ENCODE results near the gene ZNF597.
A peak's percentile ranks its signal among the peaks of the same experiment; 100 is the strongest.
"Not testable (repeated sequence)": the region's sequence is repeated elsewhere in the genome, so short reads cannot be mapped to it uniquely, and the experiment has no call there.

ZNF597 gene

DNA sequence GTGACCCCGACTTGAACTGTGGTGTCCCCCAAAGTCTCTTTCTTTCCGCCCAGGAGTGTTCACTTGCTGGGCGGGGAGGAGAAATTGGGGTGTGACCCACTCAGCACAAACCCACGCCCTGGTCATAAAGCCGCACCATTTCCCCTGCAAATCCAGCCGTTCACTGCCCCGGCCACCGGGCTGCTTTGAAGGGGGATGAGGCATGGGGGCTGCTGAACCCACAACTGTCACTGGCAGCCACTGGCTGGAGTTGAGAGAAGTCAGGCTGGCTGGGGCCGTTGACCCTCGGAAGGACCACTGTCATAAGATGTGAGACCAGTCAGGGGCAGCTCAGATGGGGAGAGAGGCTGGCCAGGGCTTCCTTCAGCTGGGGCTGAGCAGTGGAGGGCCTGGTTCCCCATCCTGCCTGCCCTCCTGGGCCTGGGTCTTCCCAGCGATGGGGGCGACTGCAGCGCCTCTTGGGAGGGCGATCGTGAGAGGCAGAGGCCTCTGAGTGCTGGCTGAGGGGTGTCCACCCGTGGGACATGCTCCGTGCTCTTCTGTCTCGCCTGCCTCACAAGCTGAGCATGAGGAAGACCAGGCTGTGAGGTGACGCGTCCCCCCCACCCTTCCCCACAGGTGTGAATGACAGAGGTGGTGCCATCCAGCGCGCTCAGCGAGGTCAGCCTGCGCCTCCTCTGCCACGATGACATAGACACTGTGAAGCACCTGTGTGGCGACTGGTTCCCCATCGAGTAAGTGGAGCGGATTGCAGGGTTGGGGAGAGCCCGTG is 32.5 kb upstream of the ZNF597 start:
- no peak for DNase-seq (ENCODE audit: low read depth in 2 of 2)

DNA sequence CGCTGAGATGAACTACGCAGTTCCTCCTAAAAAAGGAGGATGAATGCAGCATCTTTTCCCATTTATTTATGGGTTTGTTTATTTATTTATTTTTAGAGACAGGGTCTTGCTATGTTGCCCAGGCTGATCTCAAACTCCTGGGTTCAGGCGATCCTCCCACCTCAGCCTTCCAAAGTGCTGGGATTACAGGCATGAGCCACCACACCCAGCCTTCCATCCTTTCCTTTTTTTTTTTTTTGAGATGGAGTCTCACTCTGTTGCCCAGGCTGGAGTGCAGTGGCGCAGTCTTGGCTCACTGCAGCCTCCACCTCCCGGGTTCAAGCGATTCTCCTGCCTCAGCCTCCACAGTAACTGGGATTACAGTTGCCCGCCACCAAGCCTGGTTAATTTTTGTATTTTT is 31.6 kb upstream of the ZNF597 start:
- not testable (repeated sequence) for DNase-seq (ENCODE audit: low read depth in 2 of 2)

DNA sequence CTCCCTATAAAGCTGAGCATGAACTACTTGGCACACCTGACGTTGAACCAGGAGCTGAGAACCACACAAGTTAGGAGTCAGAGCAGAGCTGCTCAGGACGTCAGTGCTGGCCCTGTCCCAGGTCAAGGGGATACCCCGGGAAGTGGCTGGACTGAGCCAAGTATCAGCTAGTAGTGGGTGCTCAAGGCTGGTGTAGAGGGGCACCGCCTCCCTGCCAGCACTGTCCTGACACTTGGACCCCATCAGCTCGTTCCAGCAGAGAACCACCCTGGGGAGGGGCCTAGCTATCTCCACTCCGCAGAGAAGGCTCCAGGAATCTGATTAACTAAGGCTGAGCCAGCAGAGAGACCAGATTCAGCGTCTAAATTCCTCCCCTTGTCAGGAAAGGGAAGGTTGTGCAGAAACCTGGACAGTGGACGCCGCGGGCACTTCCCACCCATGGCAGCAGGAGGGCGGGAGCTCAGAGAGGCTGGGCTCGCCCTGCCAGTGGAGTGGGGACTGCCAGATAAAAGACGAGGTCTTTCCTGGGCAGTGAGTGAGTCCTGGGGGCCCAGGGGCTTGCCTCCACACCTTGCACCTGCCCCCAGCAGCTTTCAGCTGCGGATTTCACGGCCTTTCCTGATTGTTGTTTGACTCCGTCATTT is 31.0 kb upstream of the ZNF597 start:
- DNase-seq (ENCODE audit: low read depth in 2 of 2), result no peak

DNA sequence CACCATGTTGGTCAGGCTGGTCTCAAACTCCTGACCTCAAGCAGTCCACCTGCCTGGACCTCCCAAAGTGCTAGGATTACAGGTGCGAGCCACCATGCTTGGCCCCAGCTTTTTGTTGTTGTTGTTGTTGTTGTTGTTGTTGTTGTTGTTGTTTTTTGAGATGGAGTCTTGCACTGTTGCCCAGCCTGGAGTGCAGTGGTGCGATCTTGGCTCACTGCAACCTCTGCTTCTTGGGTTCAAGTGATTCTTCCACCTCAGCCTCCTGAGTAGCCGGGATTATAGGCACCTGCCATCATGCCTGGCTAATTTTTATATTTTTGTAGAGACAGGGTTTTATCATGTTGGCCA is 30.3 kb upstream of the ZNF597 start:
- not testable (repeated sequence) for DNase-seq (ENCODE audit: low read depth in 2 of 2)

DNA sequence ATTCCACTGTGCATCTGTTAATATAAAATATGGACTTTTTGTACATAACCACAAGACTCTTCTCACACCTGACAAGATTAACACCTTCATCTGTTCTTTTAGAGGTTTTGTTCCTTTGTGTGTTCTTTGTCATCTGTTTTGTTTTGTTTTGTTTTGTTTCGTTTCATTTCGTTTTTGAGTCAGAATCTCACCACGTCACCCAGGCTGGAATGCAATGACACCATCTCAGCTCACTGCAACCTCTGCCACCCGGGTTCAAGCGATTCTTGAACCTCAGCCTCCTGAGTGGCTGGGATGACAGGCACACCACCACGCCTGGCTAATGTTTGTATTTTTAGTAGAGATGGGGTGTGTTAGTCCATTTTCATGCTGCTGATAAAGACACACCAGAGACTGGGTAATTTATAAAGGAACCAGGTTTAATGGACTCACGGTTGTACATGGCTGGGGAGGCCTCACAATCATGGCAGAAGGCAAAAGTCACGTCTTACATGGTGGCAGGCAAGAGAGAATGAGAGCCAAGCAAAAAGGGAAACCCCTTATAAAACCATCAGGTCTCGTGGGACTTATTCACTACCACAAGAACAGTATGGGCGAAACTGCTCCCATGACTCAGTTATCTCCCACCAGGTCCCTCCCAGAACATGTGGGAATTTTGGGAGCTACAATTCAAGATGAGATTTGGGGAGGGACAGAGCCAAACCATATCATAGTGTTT is 29.7 kb upstream of the ZNF597 start:
- no peak for DNase-seq (ENCODE audit: low read depth in 2 of 2)

DNA sequence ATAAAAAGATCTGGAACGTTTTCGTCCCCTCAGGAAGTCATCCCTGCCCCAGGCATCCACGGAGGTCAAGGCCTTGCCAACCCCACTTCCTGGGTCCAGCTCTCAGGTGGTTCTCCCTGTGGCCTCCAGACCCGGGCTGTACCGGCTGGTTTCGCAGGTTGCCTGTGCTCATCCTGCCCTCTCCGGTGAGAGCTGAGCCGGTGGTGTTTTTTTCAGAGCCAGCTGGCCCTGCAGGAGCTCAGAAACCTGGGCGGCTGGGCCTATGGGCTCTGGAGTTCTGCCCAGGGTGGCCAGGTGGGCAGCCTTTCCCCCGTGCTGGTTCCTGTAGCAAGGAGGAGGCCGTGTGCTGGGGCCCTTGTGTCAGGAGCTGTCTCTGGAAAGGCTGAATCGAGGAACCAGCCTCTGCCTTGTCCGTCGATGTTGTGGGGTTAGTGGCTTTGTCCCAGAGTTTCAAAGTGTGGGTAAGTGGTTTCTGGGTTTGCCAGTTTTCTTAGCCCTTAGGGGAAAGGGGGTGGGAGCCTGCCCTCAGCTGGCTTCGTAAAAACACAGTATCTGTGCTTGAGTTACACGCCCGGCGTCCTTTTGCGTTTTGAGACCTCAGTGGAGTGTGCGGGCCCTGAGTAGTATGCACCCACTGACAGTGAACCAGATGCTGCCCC is 28.3 kb upstream of the ZNF597 start:
- DNase-seq (ENCODE audit: low read depth in 2 of 2), result no peak

DNA sequence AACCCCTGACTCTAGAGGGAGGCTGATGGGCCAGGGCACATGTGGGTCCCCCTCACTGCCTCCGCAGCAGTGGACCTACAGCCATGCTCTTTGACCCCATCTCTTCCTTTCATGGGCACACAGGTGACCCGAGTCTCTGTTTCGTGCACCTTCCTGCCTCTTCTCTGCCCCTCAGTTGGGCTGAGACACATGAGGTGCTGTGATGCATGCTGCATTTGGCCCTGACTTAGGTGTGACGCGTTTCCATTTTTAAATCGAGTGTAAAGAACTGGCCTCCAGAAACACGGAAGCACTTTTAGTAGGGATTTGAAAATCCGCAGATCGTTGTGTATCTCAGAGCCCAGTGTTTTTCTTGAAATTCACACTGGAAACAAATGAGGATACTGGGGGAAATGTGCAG is 27.4 kb upstream of the ZNF597 start:
- DNase-seq (ENCODE audit: low read depth in 2 of 2), result no peak

DNA sequence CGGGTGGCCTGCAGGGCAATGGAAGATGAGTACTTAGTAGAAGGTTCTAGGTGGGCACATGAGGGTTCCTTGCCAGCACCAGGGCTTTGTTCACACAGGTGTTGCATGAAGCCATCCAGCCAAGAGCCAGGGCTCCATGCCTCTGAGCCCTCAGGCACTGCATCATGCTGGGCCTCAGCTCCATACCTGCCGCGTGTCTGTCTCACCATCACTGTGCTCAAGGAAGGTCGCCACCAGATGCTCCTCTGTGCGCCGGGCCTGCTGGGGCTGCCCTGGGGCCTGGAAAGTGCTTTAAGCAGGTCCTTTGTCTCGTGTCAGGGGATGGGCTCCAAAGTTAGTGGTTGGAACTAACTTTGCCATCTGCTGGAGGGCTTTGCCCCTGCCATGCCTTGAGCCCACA is 26.4 kb upstream of the ZNF597 start:
- DNase-seq (ENCODE audit: low read depth in 2 of 2), result no peak

DNA sequence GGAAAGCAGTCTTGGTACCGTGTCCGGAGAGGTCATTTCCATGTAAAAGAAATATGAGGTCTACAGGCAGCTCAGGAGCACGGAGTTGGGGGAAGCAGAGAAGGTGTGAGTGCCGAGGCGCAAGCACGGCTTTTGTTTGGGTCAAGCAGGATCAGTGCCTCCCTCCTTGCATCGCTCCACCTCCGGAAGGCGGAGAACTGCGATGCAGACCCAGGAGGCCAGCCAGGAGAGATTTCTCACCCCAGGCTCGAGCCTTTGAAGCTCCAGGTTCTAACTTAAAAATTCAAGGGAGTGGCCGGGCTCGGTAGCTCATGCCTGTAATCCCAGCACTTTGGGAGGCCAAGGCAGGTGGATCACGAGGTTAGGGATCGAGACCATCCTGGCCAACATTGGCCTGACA is 25.2 kb upstream of the ZNF597 start:
- no peak for DNase-seq (ENCODE audit: low read depth in 2 of 2)

DNA sequence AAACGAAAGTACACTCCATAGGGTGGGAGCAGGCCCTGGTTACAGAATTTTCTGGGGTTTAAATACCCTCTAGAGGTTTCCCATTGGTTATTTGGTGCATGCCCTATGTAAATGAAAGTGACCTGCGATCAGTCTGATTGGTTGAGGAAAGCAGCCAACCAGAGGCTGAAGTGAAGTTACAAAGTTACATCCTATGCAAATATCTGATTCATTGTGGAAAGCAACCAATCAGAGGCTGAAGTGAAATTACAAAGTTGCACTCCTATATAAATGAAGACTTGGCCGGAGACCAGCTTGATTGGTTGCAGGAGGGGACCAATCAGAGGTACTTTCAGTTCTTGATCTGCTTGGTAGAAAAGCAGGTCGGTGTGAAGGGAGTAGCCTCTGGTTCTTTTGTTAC is 24.6 kb upstream of the ZNF597 start:
- no peak for DNase-seq (ENCODE audit: low read depth in 2 of 2)

DNA sequence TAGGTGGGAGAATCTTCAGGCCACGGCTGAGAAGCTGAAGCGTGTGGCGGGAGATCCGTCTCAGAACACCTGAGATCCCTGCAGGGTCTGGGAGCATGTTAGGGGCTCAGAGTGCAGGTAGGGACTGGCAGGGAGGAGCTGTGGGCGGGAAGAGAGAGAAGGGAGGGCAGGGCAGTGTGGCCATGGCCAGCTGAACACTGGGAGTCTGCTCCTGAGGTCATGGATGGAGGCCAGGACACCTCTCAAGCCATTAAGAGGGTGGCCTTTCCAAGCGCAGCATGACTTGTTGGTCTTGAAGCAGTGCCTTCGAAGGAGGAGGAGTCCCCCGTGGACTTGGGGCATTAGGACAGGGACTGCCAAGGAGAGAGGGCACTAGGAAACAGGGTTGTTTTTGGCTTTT is 23.9 kb upstream of the ZNF597 start:
- no peak for DNase-seq (ENCODE audit: low read depth in 2 of 2)

DNA sequence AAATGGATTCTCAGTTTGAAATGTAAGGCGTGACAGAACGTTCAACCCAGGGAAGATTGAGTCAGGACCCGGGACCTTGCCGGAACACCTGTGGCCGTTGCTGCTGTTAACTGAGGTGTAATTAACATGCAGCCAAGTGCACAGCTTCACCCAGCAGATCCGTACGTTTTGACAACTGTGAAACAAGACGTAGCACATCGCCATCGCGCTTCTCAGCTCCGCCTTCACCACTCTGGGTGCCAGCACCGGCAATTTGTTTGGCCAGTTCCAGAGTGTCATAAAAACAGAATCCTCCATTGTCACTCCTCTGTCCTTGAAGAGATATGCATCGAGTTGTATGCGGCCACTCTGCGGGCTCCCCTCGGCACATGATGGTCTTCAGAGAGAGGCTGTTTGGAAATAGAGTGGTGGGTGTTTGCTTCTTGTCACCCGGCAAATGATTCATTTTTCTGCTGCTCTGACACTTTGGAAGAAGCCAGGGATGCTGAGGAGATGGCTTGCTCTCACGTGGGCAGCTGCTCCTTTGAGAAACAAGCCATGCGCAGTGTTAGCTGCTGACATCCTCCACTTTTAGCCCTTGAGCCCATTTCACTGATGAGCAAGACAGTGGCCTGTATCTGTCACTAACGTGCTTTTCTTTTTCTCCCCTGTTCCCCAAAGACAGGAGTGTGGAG is 22.7 kb upstream of the ZNF597 start:
- DNase-seq (ENCODE audit: low read depth in 2 of 2), result no peak

DNA sequence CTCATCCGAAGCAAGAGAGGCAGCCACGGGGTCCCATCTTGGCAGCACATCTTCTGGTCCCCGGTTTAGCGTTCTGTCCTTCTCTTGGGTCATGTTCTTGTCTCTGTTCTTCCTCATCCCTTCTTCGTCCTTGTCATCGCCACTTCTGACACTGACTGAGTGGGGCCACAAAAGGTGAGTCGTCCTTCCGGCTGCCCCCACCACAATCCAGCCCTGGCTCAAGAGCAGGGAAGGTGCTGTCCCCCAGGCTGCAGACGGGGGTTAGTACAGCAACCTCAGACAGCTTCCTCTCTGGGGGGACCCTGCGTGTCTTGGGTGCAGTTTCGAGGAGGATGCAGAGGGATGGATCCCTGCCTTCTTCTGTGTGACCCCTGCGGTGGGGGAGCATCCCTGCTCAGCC is 22.0 kb upstream of the ZNF597 start:
- no peak for DNase-seq (ENCODE audit: low read depth in 2 of 2)

DNA sequence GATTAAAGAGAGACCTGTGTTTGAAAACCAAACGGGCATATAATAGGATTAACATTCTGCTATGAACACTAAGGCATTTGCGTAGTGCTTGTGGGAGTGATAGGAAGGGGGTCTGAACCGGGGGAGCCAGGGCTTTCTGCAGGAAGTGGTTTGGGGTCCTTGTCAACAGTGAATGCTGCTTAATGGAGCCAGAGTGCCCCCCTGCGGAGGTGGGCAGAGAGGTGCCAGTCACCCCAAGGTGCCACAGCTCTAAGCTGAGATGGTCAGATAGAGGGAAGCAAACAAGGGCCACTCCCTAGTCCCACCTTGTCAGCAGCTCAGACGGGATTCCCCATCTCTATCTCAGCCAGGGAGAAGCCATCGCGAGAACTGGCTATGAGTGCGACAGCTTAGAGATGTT is 17.8 kb upstream of the ZNF597 start:
- no peak for DNase-seq (ENCODE audit: low read depth in 2 of 2)

DNA sequence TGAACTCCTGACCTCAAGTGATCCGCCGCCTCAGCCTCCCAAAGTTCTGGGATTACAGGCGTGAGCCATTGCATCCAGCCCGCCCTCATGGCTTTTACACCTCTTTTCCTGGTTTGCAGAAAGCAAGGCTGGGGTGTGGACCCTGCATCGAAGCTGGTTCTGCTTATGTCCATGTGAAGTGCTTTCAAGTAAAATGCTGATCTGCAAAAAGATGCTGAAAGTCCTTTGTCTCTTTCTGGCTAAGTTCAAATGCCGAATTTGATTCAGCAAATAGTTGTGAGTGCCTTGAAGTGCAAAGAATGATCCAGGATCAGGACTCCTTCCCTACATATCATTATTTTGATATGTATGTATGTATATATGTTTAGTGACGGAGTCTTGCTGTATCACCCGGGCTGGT is 17.3 kb upstream of the ZNF597 start:
- DNase-seq (ENCODE audit: low read depth in 2 of 2), result no peak

DNA sequence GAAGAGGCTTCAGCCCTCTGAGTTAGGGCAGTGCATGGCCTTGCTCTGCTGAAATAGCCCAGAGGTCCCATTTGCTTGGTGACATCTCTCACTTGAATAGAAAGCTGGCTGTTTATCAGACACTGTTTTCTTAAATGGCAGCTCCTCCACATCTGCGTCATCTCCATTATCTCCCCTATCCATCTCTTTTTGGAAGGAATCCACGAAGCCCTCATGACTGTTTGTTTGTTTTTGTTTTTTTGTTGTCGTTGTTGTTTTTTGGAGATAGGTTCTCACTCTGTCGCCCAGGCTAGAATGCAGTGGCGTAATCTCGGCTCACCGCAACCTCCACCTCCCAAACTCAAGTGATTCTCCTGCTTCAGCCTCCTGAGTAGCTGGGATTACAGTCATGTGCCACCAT is 16.8 kb upstream of the ZNF597 start:
- DNase-seq (ENCODE audit: low read depth in 2 of 2), result no peak

DNA sequence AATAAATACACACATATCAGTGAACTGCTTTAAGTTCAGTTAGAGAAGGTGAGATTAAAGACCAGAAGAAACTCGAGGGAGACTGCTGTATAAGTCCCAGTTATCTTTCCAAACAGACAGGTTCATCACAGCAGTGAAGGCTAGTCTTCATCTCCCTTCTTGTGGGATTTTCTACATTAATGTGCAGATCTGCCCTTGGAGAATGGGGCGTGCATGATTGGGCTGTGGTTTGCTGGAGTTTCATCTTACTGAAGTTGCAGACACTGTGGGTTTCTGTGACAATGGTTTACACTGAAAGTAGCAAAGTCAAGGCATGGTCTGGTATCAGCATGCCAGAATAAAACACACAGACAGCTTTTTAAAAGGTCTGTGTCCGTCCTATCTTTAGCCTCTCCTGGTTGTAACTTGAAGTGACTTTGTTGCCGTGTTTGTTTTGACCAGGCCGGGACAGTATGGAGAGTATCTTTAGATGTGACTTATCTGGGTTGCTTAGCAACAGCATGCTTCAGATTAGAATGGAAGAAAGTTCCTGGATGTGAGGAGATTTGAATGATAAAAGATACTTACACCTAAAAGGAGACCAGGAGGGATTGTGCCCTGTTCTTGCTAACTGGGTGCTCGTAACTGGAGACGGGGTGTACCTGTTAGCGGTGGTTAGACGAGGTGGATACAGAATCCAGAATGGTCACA is 16.2 kb upstream of the ZNF597 start:
- DNase-seq (ENCODE audit: low read depth in 2 of 2), result no peak

DNA sequence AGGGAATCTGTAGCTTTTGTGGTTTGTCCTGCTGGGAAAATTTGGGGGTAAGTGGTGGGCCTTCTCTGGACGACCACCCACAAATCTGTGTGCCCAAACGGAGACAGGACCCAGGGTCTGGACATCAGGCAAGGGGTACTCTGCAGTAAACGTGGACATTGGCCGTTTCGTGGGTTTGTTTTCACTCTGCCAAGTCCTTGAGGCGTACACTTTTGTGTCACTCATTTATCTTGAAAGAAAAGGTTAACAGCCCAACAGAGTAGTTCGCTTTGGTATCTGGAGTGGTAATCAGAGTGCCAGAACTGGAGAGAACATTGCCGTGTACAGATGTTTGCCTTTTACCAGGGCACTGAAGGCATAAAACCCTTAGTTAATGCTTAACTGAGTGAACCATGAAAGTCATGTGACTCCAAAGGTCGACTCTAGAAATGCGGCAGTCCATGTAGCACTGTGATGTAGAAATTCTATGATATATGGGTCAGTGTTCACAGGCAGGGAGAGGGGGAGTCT is 15.6 kb upstream of the ZNF597 start:
- no peak for DNase-seq (ENCODE audit: low read depth in 2 of 2)

DNA sequence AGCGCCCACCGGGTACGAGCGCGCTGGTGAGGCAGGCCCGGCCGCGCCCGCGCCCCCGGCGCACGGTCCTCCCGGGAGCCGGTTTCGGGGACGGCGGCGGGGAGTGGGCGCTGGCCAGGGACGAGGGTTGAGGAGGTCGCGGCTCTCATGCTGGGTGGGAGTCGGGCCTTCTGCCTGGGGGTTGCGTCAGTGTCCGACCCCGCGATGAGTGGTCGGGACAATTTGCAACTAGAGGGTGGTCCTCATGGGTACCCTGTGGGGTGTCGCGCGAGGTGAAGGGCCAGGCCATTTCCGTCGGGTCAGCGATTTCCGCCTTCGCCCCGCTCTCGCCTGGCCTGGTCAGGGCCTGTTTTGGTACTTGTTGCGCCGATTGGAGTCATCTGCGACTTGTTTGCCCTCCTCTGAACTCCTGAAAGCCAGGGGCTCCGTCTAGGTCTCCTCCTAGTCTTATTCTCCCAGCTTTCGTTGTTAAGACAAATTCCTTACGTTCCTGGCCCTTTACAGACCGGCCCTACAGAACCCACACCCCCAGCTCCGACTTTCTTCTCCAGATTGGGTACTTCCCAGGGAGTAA is 15.1 kb upstream of the ZNF597 start:
- DNase-seq (ENCODE audit: low read depth in 2 of 2), result no peak

DNA sequence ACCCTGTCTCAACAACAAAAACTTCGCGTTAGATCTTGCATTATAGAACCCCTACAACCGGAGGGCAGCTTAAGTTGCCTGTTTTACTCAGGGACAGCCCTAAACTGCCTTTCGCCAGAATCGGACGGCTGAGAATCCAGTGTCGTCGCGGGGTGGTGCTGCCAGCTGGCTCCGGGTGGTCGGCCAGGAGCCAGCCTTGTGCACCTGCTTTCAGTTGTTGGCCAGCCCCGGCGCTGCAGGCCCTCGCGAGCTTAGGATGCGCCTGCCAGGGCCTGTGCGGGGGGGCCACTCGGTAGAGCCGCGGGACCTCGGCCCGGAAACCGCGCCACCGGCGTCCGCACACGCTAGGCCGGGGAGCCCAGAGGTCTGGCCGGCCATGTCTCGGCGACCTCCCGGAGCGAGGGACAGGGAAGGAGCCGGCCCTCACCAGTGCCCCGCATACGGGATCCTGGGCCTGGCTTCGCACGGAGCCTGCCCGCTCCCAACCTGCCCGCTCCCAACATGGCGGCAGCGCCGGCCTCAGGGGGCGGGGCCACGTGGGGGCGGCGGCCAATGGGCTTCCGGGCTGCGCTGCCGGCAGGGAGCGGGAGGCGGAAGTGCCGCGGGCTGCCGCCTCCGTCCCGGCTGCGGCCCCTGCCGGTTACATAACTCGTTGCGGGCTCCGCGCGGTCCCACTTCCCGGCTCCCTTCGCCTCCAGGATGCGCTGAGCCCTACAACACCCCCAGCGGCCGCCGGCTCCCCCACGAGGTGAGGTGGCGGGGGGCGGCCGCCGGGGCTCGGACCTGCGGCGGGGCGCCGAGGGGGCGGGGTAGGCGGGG is 14.3 kb upstream of the ZNF597 start:
- DNase-seq (ENCODE audit: low read depth in 2 of 2), result peak; percentile 87

All from stimulated activated CD4-positive, alpha-beta T cell treated with anti-CD3 and anti-CD28 coated beads, Interleukin-4, amount 100 ng/mL, for 48 hours (primary cell).